Activated T-cell treated with anti-CD3 and anti-CD28 coated beads for 24 hours (primary cell): ENCODE measurements around the gene RAB11FIP2.
"Not testable (repeated sequence)": the region's sequence is repeated elsewhere in the genome, so short reads cannot be mapped to it uniquely, and the experiment has no call there.

Experiments used
- DNase-seq: peaks from one replicate; pipeline ENCODE4 v3.0.0-alpha.2; 2020; ENCODE audit warnings: low read depth

RAB11FIP2 gene

GRCh38 chr10:118046395-118047156 is at the start of gene RAB11FIP2:
Gene RAB11FIP2, minus strand, starts transcription at chr10:118046941. Its CDS starts 778 bp downstream, at chr10:118046163.
- DNase-seq = peak; percentile 92

GRCh38 chr10:118096022-118096421 is 49.3 kb upstream of the RAB11FIP2 start:
- no peak for DNase-seq

- DNase-seq = no peak
These were observed 45.5 kb upstream of the RAB11FIP2 start for GRCh38 chr10:118092209-118092608.

GRCh38 chr10:118080817-118081216 is 34.1 kb upstream of the RAB11FIP2 start:
- no peak for DNase-seq

GRCh38 chr10:118076705-118077104 is 30.0 kb upstream of the RAB11FIP2 start:
- no peak for DNase-seq

GRCh38 chr10:118072840-118073239 is 26.1 kb upstream of the RAB11FIP2 start:
- DNase-seq = no peak

- not testable (repeated sequence) for DNase-seq
These were observed 20.6 kb upstream of the RAB11FIP2 start for GRCh38 chr10:118067389-118067788.

- DNase-seq = no peak
These were observed 16.1 kb upstream of the RAB11FIP2 start for GRCh38 chr10:118062798-118063238.

- no peak for DNase-seq
These were observed 11.6 kb upstream of the RAB11FIP2 start for GRCh38 chr10:118058371-118058770.

GRCh38 chr10:118057361-118057760 is 10.6 kb upstream of the RAB11FIP2 start:
- no peak for DNase-seq

- no peak for DNase-seq
These were observed 7.6 kb upstream of the RAB11FIP2 start for GRCh38 chr10:118054383-118054782.

- DNase-seq = no peak
These were observed 6.1 kb upstream of the RAB11FIP2 start for GRCh38 chr10:118052816-118053215.

- DNase-seq = no peak
These were observed 1.1 kb upstream of the RAB11FIP2 start for GRCh38 chr10:118047880-118048279.

- DNase-seq = no peak
These were observed 497 bp upstream of the RAB11FIP2 start for GRCh38 chr10:118047157-118047719.

GRCh38 chr10:118045837-118046394 is 825 bp downstream of the RAB11FIP2 start:
- peak; percentile 7 for DNase-seq

- no peak for DNase-seq
These were observed 1.4 kb downstream of the RAB11FIP2 start for GRCh38 chr10:118045158-118045836.

- no peak for DNase-seq
These were observed 3.9 kb downstream of the RAB11FIP2 start for GRCh38 chr10:118042827-118043242.

- DNase-seq = no peak
These were observed 4.4 kb downstream of the RAB11FIP2 start for GRCh38 chr10:118042336-118042735.

- DNase-seq = no peak
These were observed 5.4 kb downstream of the RAB11FIP2 start for GRCh38 chr10:118041316-118041715.

GRCh38 chr10:118036281-118036875 is 10.4 kb downstream of the RAB11FIP2 start:
- DNase-seq = no peak

GRCh38 chr10:118035354-118036005 is 11.3 kb downstream of the RAB11FIP2 start:
- DNase-seq = no peak

GRCh38 chr10:118034791-118035261 is 11.9 kb downstream of the RAB11FIP2 start:
- DNase-seq = no peak
